Measurements from ENCODE around the gene CLBA1. TPM values are rescaled to one million over a fixed set of nuclear protein-coding genes. Genes with fewer than 3 reads are reported as not detected.
"Not testable (repeated sequence)": the region's sequence is repeated elsewhere in the genome, so short reads cannot be mapped to it uniquely, and the experiment has no call there.

CLBA1 gene
- total RNA-seq, 6 experiments from 2014 or later, result 1.5 to 3.3 (median 2.5) TPM

DNA sequence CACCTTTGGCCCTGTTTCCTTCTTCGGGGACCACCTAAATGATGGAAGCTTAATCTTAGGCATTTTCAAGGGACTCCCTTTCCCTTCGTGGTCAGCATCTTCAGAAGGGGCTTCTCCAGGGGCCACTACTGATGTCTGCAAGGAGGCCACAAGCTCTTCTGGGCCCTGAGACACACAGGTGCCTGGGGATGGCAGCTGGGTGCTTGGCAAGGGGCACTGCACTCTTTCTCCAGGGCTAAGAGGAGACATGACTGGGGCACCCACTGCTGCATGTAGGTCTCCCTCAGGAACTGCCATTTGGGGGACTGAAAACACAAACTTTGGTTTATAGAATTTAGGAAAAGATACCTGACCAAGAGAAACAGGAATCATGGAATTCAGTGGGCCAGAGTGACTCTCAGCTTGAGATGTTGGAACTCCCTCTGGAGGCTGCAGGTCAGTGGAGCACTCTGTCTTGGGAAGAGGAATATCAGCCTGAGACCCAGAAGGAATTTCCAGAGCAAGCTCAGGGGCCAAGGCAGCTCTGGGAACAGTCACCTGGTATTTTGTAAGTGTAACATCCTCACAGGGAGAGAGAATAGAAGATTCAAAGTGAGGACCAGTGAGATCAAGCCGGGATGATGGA is 45.0 kb upstream of the CLBA1 start:
- H3K4me3 ChIP-seq, result no peak overlapping the region
- no peak overlapping the region for H3K27ac ChIP-seq
- no peak for TF ChIP-seq POLR2A (IDR thresholded peaks at IDR 0.05)
- TF ChIP-seq, protein P1, sequence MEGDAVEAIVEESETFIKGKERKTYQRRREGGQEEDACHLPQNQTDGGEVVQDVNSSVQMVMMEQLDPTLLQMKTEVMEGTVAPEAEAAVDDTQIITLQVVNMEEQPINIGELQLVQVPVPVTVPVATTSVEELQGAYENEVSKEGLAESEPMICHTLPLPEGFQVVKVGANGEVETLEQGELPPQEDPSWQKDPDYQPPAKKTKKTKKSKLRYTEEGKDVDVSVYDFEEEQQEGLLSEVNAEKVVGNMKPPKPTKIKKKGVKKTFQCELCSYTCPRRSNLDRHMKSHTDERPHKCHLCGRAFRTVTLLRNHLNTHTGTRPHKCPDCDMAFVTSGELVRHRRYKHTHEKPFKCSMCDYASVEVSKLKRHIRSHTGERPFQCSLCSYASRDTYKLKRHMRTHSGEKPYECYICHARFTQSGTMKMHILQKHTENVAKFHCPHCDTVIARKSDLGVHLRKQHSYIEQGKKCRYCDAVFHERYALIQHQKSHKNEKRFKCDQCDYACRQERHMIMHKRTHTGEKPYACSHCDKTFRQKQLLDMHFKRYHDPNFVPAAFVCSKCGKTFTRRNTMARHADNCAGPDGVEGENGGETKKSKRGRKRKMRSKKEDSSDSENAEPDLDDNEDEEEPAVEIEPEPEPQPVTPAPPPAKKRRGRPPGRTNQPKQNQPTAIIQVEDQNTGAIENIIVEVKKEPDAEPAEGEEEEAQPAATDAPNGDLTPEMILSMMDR (IDR thresholded peaks at IDR 0.05), result no peak
- intact Hi-C loops (cut with DNase I), result no loop called here
- no peaks in the 10 kb centered on the region for H3K36me3 ChIP-seq
- DNase-seq, result no peak
- no peak for ATAC-seq
- no peaks in the 10 kb centered on the region for H3K4me1 ChIP-seq
- WGBS (ENCODE audit: insufficient coverage, low coverage, low lambda C conversion rate, missing lambda C conversion rate), result 67% methylated on average over 3 of the region's 3 CpGs
- H3K9me3 ChIP-seq, result no peaks in the 10 kb centered on the region
- H3K27me3 ChIP-seq, result no peaks in the 10 kb centered on the region

GRCh38 chr14:104941508-104942365 is 43.9 kb upstream of the CLBA1 start:
- WGBS (ENCODE audit: insufficient coverage, low coverage, low lambda C conversion rate, missing lambda C conversion rate), result 87% methylated on average over 8 of the region's 26 CpGs
- TF ChIP-seq, protein P1 (IDR thresholded peaks at IDR 0.05), result no peak
- no peak for TF ChIP-seq POLR2A (IDR thresholded peaks at IDR 0.05)
- intact Hi-C loops (cut with DNase I), result no loop called here
- H3K36me3 ChIP-seq, result no peaks in the 10 kb centered on the region
- DNase-seq (peak in 1 of 3 donors; percentile 40), ATAC-seq (no peak)
- H3K9me3 ChIP-seq, result no peaks in the 10 kb centered on the region
- no peaks in the 10 kb centered on the region for H3K4me1 ChIP-seq
- no peaks in the 10 kb centered on the region for H3K27me3 ChIP-seq
- no peak overlapping the region for H3K27ac ChIP-seq
- H3K4me3 ChIP-seq, result no peak overlapping the region

DNA sequence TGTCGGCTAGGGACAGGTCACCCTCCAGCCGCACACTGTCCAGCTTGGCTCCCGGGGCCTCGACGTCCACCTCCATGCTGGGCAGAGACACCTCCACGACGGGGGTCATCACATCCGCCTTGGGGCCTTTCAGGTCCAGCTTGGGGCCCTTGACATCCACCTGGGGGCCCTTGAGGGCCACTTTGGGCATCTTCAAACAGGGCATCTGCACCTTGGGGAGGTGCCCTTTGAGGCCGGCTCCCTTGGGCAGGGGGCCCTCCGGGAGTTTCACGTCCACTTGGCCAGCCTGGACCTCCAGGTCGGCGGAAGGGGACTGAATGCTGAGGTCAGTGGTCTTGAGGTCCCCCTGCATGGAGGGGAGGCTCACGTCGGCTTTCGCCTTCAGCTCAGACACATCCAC is 43.0 kb upstream of the CLBA1 start:
- H3K9me3 ChIP-seq, result no peaks in the 10 kb centered on the region
- H3K27ac ChIP-seq, result no peak overlapping the region
- no peak overlapping the region for H3K4me3 ChIP-seq
- no peak for ATAC-seq
- DNase-seq, result peak in 1 of 3 donors; percentile 7
- intact Hi-C loops (cut with DNase I), result no loop called here
- no CpG with 5 or more reads among the region's 16 CpGs for WGBS (ENCODE audit: insufficient coverage, low coverage, low lambda C conversion rate, missing lambda C conversion rate)
- no peaks in the 10 kb centered on the region for H3K27me3 ChIP-seq
- H3K4me1 ChIP-seq, result no peaks in the 10 kb centered on the region
- TF ChIP-seq POLR2A (IDR thresholded peaks at IDR 0.05), result no peak
- TF ChIP-seq, protein P1 (IDR thresholded peaks at IDR 0.05), result no peak
- no peaks in the 10 kb centered on the region for H3K36me3 ChIP-seq

- H3K4me1 ChIP-seq; ATAC-seq; H3K4me3 ChIP-seq; H3K9me3 ChIP-seq; H3K36me3 ChIP-seq; H3K27me3 ChIP-seq; intact Hi-C loops (cut with DNase I); H3K27ac ChIP-seq: not testable (repeated sequence)
- peak in 2 of 3 donors; percentile 7 to 46 for DNase-seq
- WGBS (ENCODE audit: insufficient coverage, low coverage, low lambda C conversion rate, missing lambda C conversion rate), result 90% methylated on average over 8 of the region's 29 CpGs
Observed at GRCh38 chr14:104943216-104944015, 42.2 kb upstream of the CLBA1 start.

DNA sequence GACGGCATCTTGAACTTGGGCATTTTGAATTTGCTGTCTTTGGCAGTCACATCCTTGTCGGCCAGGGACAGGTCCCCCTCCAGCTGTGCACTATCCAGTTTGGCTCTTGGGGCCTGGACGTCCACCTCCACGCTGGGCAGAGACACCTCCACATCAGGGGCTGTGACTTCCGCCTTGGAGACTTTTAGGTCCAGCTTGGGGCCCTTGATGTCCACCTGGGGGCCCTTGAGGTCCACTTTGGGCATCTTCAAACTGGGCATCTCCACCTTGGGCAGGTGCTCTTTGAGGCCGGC is 41.6 kb upstream of the CLBA1 start:
- ATAC-seq; H3K27ac ChIP-seq; H3K9me3 ChIP-seq; DNase-seq; H3K4me1 ChIP-seq; H3K27me3 ChIP-seq; intact Hi-C loops (cut with DNase I); H3K36me3 ChIP-seq; H3K4me3 ChIP-seq: not testable (repeated sequence)
- 40% methylated on average over 1 of the region's 6 CpGs for WGBS (ENCODE audit: insufficient coverage, low coverage, low lambda C conversion rate, missing lambda C conversion rate)

DNA sequence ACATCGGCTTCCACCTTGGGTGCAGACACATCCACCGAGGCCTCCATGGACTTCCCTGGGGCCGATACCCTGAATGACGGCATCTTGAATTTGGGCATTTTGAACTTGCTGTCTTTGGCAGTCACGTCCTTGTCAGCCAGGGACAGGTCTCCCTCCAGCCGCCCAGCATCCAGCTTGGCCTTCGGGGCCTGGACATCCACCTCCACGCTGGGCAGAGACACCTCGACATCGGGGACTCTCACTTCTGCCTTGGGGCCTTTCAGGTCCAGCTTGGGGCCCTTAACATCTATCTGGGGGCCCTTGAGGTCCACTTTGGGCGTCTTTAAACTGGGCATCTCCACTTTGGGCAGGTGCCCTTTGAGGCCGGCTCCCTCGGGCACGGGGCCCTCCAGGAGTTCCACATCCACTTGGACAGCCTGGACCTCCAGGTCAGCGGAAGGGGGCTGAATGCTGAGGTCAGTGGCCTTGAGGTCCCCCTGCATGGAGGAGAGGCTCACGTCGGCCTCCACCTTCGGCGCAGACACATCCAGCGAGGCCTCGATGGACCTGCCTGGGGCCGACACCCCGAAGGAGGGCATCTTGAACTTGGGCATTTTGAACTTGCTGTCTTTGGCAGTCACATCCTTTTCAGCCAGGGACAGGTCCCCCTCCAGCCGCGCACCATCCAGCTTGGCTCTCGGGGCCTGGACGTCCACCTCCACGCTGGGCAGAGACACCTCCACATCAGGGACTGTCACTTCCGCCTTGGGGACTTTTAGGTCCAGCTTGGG is 41.0 kb upstream of the CLBA1 start:
- H3K4me1 ChIP-seq; ATAC-seq; intact Hi-C loops (cut with DNase I); H3K27ac ChIP-seq; H3K36me3 ChIP-seq; H3K4me3 ChIP-seq; H3K9me3 ChIP-seq; H3K27me3 ChIP-seq: not testable (repeated sequence)
- DNase-seq, result peak in 2 of 3 donors; percentile 9 to 44
- 80% methylated on average over 2 of the region's 29 CpGs for WGBS (ENCODE audit: insufficient coverage, low coverage, low lambda C conversion rate, missing lambda C conversion rate)

DNA sequence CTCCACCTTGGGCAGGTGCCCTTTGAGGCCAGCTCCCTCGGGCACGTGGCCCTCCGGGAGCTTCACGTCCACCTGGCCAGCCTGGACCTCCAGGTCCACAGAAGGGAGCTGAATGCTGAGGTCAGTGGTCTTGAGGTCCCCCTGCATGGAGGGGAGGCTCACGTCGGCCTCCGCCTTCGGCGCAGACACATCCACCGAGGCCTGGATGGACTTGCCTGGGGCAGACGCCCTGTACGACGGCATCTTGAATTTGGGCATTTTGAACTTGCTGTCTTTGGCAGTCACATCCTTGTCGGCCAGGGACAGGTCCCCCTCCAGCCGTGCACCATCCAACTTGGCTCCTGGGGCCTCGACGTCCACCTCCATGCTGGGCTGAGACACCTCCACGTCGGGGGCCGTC is 40.3 kb upstream of the CLBA1 start:
- 64% methylated on average over 6 of the region's 20 CpGs for WGBS (ENCODE audit: insufficient coverage, low coverage, low lambda C conversion rate, missing lambda C conversion rate)
- H3K36me3 ChIP-seq; H3K27ac ChIP-seq; intact Hi-C loops (cut with DNase I); H3K4me3 ChIP-seq; ATAC-seq; H3K27me3 ChIP-seq; H3K9me3 ChIP-seq; H3K4me1 ChIP-seq: not testable (repeated sequence)
- peak in 1 of 3 donors; percentile 7 for DNase-seq
